Stimulated activated CD8-positive, alpha-beta memory T cell treated with anti-CD3 and anti-CD28 coated beads, Interleukin-2, amount 100 ng/mL, for 48 hours (primary cell): ENCODE measurements around the gene PSMC4.
"Not testable (repeated sequence)": the region's sequence is repeated elsewhere in the genome, so short reads cannot be mapped to it uniquely, and the experiment has no call there.

Source experiments
- DNase-seq, 2 donors: peaks; one replicate each; pipeline ENCODE4 v3.0.0-alpha.2; 2020; ENCODE audit warnings: low read depth in 2 of 2

PSMC4 gene

GRCh38 chr19:39946532-39946931 lies 24.4 kb upstream of the PSMC4 start:
- no peak for DNase-seq

- no peak for DNase-seq
Observed at GRCh38 chr19:39949026-39949747, 21.8 kb upstream of the PSMC4 start.

DNA sequence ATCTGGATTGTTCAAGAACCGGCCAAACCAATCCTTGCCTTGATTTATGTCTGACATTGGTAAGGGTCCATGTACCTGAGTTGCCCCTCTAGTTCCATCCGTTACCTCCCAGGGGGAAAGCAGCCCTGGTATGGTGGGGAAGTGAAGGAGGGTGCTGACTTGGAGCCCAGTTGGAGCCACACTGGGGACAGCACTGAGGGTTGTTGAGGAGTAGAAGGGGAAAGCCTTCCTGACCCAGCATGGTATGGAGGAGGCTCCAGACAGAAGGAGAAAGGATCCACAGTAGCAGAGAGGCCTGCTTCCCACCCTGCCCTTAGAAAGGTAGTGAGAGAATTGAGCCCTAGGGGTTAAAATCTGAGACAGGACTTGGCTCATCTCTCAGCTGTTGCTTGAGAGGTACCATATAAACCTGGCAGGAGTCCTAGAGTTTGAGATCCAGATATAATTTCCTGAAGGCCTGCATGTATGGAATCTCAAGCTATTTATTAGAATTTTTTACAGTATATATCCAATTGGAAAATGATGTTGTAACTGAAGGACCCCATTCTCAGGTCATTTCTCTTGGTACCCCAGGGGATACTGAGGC lies 19.8 kb upstream of the PSMC4 start:
- DNase-seq, result no peak

DNA sequence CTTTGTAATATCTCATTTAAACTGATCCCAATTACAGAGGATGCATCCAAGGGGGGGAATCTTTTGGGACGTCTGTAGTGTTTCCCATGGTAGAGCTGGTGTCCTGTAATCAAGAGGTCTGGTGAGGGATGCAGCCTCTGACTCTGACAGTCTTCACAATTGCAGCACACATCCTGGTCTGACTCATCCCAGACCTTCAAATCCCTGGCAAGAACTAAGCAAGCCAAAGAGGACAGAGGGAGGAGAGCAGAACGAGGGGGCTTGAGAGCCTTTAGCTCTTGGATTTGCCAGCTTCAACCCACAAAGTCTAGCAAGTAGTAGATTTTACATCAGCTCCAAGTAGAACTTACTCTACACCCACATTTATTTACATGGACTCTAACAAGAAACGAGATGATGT lies 19.3 kb upstream of the PSMC4 start:
- DNase-seq, result no peak

GRCh38 chr19:39953915-39954314 lies 17.1 kb upstream of the PSMC4 start:
- DNase-seq, result no peak

- not testable (repeated sequence) for DNase-seq
Observed at GRCh38 chr19:39957886-39958285, 13.1 kb upstream of the PSMC4 start.

DNA sequence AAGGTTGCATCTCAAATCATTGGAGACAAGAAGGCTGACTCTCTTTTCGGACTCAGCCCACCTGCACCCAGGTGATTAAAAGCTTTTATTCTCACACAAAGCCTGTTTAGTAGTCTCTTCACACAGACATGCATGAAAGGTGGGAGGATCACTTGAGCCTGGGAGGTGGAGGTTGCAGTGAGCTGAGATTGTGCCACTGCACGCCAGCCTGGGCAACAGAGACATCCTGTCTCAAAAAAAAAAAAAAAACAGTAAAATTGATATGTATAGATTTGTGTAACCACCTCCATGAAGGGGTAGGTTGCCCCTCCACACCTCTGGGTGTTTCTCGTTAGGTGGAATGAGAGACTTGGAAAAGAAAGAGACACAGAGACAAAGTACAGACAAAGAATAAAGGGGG lies 12.0 kb upstream of the PSMC4 start:
- not testable (repeated sequence) for DNase-seq

GRCh38 chr19:39959407-39959806 lies 11.6 kb upstream of the PSMC4 start:
- not testable (repeated sequence) for DNase-seq

GRCh38 chr19:39963898-39964297 lies 7.1 kb upstream of the PSMC4 start:
- no peak for DNase-seq

DNA sequence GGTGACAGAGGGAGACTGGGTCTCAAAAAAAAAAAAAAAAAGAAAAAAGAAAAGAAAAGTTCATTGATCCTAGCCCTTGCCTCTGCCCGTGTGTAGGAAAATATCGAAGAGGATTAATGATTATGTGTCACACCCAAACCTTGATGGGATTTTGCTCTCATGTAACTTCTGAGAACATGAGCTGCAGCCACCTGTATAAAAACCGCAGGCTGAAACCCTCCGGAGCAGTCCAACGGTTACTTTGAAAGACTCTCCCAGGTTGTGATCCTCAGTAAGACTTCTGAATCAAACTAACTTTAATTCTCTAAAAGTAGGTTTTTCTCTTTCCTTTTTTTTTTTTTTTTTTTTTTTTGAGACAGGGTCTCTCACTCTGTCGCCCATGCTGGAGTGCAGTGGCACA lies 4.3 kb upstream of the PSMC4 start:
- DNase-seq, result no peak

GRCh38 chr19:39967561-39967960 lies 3.4 kb upstream of the PSMC4 start:
- no peak for DNase-seq

- no peak for DNase-seq
Observed at GRCh38 chr19:39968789-39969188, 2.2 kb upstream of the PSMC4 start.

DNA sequence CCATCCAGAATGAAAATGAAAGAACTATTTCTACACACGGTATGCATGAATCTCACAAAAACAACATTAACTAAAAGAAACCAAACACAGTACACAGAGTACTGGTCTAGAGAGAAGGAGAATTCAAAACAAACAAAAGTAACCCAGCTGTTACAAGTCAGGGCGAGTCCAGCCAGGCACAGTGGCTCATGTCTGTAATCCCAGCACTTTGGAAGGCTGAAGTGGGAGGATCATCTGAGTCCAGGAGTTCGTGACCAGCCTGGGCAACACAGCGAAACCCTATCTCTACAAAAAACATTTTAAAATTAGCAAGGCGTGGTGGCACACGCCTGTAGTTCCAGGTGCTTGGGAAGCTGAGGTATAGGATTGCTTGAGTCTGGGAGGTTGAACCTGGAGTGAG lies 1.7 kb upstream of the PSMC4 start:
- no peak for DNase-seq

DNA sequence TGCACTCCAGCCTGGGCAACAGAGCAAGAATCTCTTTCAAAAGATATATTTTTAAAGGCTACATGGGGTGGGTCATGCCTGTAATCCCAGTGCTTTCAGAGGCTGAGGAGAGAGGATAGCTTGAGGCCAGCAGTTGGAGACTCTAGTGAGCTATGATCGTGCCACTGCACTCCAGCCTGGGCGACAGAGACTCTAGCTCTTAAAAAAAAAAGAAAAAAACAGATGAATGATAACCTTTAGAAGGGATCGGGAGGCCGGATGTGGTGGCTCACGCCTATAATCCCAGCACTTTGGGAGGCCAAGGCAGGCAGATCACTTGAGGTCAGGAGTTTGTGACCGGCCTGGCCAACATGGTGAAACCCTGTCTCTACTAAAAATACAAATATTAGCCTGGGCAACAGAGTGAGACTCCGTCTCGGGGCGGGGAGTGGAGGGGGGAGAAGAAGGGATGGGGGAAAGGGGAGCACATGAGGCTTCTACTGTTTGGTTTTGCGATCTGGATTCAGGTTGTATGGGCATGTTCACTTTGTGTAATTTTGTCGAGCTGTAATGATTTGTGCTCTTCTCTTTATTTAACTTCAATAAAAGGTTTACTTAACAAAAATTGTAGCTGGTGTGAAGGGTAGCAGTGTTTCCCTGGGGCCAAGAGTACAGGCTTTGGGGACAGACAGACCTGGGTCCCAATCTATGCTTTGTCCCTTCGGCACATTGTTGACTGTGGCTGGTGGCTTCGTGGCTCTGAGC lies 1.1 kb upstream of the PSMC4 start:
- no peak for DNase-seq

DNA sequence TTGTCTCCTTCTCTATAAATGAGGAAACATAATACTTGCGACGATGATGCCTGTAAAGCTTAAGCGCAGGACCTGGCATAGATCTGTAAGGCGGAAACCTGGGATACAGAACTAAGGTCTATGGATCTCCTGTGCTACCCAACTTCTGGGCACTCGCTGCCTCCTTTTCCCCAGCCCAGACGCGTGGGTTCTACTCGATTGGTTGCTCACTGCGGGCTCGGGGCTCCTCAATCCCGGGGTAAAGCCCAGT lies 615 bp upstream of the PSMC4 start:
- DNase-seq, result no peak

DNA sequence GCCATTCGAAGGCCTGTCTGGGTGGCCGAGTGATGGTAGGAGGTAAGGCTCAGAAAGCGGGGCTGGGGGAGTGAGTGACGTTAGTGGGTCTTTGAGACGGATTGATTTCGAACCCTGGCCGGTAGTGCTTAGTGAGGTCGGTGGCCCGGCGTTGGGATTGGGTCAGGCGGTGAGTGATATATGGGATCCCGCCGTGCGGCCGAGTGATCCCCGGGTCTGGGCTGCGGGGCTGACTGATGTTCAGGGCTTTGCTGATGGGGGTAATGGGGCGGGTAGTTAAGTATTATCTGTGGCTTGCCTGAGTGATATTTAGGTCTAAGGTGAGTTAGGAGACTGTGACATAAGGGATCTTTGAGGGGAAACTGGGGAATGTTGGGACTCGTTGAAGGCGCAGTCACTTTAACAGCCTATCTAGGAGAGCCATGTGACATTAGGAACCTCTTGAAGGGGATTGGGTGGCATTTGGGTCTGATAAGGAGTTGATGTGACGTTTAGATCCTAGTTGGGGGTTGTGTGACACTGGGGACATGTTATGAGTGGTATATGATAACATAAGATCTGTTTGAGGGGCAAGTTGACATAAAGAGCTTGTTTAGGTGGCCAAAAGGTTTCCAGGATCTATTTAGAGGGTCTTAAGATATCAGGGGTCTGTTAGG lies 543 bp downstream of the PSMC4 start:
- no peak for DNase-seq

- DNase-seq, result no peak
Observed at GRCh38 chr19:39974377-39975155, 3.6 kb downstream of the PSMC4 start.

DNA sequence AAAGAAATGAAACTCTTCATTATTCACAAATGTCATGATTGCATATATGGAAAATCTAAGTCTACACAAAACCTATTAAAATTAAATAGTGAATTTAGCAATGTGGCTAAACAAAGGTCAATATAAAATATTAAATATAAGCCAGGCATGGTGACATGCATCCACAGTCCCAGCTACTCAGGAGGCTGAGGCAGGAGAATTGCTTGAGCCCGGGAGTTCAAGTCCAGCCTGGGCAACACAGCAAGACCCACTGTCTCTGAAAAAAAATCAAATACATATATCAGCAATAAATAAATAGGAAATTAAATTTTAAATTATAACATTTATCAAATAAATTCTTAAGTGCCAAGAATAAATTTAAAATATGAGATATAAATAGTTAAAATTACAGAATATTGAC lies 11.9 kb downstream of the PSMC4 start:
- no peak for DNase-seq

DNA sequence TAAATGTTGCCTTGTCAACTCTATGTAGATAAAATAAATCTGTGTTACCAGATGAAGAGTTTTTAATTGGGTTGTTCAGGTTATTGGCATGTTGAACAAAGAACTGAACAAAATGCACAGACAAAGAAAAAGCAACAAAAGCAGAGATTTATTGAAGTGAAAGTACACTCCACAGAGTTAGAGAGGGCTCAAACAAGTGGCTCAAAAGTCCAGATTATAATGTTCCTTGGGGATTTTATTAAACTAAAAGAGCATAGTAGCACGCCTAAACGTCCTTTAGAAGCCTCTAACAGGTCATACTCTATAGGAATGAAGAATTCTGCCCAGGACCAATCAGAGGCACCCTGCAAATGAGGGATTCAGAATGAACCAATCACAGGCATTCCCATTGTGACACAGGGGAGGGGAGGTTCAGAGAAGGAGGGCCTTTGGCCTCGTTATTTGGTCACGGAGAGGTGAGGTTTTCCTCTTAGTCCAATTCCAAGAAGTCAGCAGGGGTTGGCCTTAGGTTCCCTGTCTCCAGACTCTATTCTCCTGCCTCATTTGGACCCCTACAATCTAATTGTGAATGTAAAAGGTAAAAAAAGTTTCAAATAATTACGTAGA lies 12.8 kb downstream of the PSMC4 start:
- DNase-seq, result no peak

DNA sequence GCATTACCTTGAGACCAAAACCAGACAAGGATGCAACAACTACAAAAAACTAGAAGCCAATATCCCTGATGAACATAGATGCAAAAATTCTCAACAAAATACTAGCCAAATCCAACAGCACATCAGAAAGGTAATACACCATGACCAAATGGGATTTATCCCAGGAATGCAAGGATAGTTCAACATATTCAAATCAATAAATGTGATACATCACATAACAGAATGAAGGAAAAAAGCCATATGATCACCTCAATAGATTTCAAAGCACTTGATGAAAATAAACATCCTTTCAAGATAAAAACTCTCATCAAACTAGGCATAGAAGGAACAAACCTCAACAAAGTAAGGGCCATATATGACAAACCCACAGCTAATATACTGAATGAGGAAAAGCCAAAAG lies 15.7 kb downstream of the PSMC4 start:
- no peak for DNase-seq

GRCh38 chr19:39987167-39987566 lies 16.2 kb downstream of the PSMC4 start:
- no peak for DNase-seq

- no peak for DNase-seq
Observed at GRCh38 chr19:39987596-39987995, 16.6 kb downstream of the PSMC4 start.
